ENCODE measurements around the gene ZNF32.

Gene ZNF32

GRCh38 chr10:43679509-43679908 lies 30.8 kb upstream of the ZNF32 start:
- peaks cover 27% of the 10 kb centered on the region for H3K27me3 Mint-ChIP-seq (ENCODE audit: low read depth, poor library complexity)
- peaks cover 17% of the 10 kb centered on the region for H3K9me3 Mint-ChIP-seq
- no peak for TF ChIP-seq CTCF (IDR thresholded peaks at IDR 0.05)
- no peaks in the 10 kb centered on the region for H3K4me1 Mint-ChIP-seq
- H3K36me3 Mint-ChIP-seq (ENCODE audit: low read depth) = no peaks in the 10 kb centered on the region
- H3K27ac Mint-ChIP-seq = no peak overlapping the region
- H3K4me3 Mint-ChIP-seq = no peak overlapping the region
- no peak for DNase-seq

GRCh38 chr10:43678654-43679053 lies 30.0 kb upstream of the ZNF32 start:
- no peak for DNase-seq
- no peak for TF ChIP-seq CTCF (IDR thresholded peaks at IDR 0.05)
- Mint-ChIP-seq H3K27ac (no peak overlapping the region), H3K27me3 (ENCODE audit: low read depth, poor library complexity) (peaks cover 28% of the 10 kb centered on the region), H3K36me3 (ENCODE audit: low read depth) (no peaks in the 10 kb centered on the region), H3K4me3 (no peak overlapping the region), H3K4me1 (no peaks in the 10 kb centered on the region), H3K9me3 (peaks cover 17% of the 10 kb centered on the region)

GRCh38 chr10:43676901-43677300 lies 28.2 kb upstream of the ZNF32 start:
- H3K4me1 Mint-ChIP-seq = peaks cover 15% of the 10 kb centered on the region
- no peaks in the 10 kb centered on the region for H3K36me3 Mint-ChIP-seq (ENCODE audit: low read depth)
- H3K27ac Mint-ChIP-seq = no peak overlapping the region
- H3K27me3 Mint-ChIP-seq (ENCODE audit: low read depth, poor library complexity) = peaks cover 20% of the 10 kb centered on the region
- H3K9me3 Mint-ChIP-seq = peaks cover 17% of the 10 kb centered on the region
- H3K4me3 Mint-ChIP-seq = no peak overlapping the region
- no peak for DNase-seq
- TF ChIP-seq CTCF (IDR thresholded peaks at IDR 0.05) = no peak

GRCh38 chr10:43676331-43676730 lies 27.6 kb upstream of the ZNF32 start:
- Mint-ChIP-seq H3K36me3 (ENCODE audit: low read depth) (no peaks in the 10 kb centered on the region), H3K4me3 (no peak overlapping the region), H3K4me1 (peaks cover 21% of the 10 kb centered on the region), H3K9me3 (peaks cover 17% of the 10 kb centered on the region), H3K27ac (no peak overlapping the region), H3K27me3 (ENCODE audit: low read depth, poor library complexity) (peaks cover 17% of the 10 kb centered on the region)
- DNase-seq = no peak
- TF ChIP-seq CTCF (IDR thresholded peaks at IDR 0.05) = no peak

GRCh38 chr10:43674553-43675210 lies 26.0 kb upstream of the ZNF32 start:
- no peak overlapping the region for H3K4me3 Mint-ChIP-seq
- no peaks in the 10 kb centered on the region for H3K36me3 Mint-ChIP-seq (ENCODE audit: low read depth)
- peaks cover 28% of the 10 kb centered on the region for H3K27me3 Mint-ChIP-seq (ENCODE audit: low read depth, poor library complexity)
- peaks cover 22% of the 10 kb centered on the region for H3K4me1 Mint-ChIP-seq
- H3K9me3 Mint-ChIP-seq = peaks cover 17% of the 10 kb centered on the region
- DNase-seq = no peak
- no peak for TF ChIP-seq CTCF (IDR thresholded peaks at IDR 0.05)
- no peak overlapping the region for H3K27ac Mint-ChIP-seq

GRCh38 chr10:43673471-43673870 lies 24.8 kb upstream of the ZNF32 start:
- Mint-ChIP-seq H3K4me3 (no peak overlapping the region), H3K4me1 (peaks cover 28% of the 10 kb centered on the region), H3K27ac (no peak overlapping the region), H3K9me3 (peaks cover 16% of the 10 kb centered on the region), H3K36me3 (ENCODE audit: low read depth) (no peaks in the 10 kb centered on the region), H3K27me3 (ENCODE audit: low read depth, poor library complexity) (peaks cover 32% of the 10 kb centered on the region)
- no peak for DNase-seq
- no peak for TF ChIP-seq CTCF (IDR thresholded peaks at IDR 0.05)

Measured in nephron progenitor cell (in vitro differentiated cells).